ENCODE results near the gene CCDC88B.

The CCDC88B gene

GRCh38 chr11:64359712-64360445, 19.9 kb downstream of the CCDC88B start:
- H2AFZ ChIP-seq (ENCODE audit: low read depth, low read length) = peak overlapping the region; percentile 91; the same call in 1 of the 2 replicates
- no peaks in the 10 kb centered on the region for H3K27me3 ChIP-seq (ENCODE audit: low read depth, low read length)
- peaks cover 7% of the 10 kb centered on the region for H3K79me2 ChIP-seq (ENCODE audit: low read length)
- no peaks in the 10 kb centered on the region for H4K20me1 ChIP-seq (ENCODE audit: insufficient read depth, low read length)
- peak overlapping the region; percentile 98 for H3K4me2 ChIP-seq (ENCODE audit: low read length)
- H3K4me1 ChIP-seq (ENCODE audit: low read length) = peaks cover 54% of the 10 kb centered on the region
- H3K9me3 ChIP-seq (ENCODE audit: insufficient read depth, low read length) = no peaks in the 10 kb centered on the region
- no peak overlapping the region for H3K27ac ChIP-seq (ENCODE audit: low read length)
- H3K36me3 ChIP-seq (replicated peaks; ENCODE audit: low read depth, low read length) = peaks cover 28% of the 10 kb centered on the region
- peak overlapping the region; percentile 91 for H3K4me3 ChIP-seq (ENCODE audit: low read length)
- H3K9ac ChIP-seq (ENCODE audit: low read length) = peak overlapping the region; percentile 86
- no peak for TF ChIP-seq CTCF (IDR thresholded peaks at IDR 0.05; ENCODE audit: low read depth, low read length)
- TF ChIP-seq EZH2phosphoT487 (IDR thresholded peaks at IDR 0.05; ENCODE audit: low read depth) = no peak

GRCh38 chr11:64360448-64360921, 20.5 kb downstream of the CCDC88B start:
- TF ChIP-seq EZH2phosphoT487 (IDR thresholded peaks at IDR 0.05; ENCODE audit: low read depth) (no peak), CTCF (IDR thresholded peaks at IDR 0.05; ENCODE audit: low read depth, low read length) (no peak)
- no peak overlapping the region for H3K4me3 ChIP-seq (ENCODE audit: low read length)
- no peak overlapping the region for H3K27ac ChIP-seq (ENCODE audit: low read length)
- no peak overlapping the region for H2AFZ ChIP-seq (ENCODE audit: low read depth, low read length)
- H3K27me3 ChIP-seq (ENCODE audit: low read depth, low read length) = no peaks in the 10 kb centered on the region
- H3K79me2 ChIP-seq (ENCODE audit: low read length) = peaks cover 7% of the 10 kb centered on the region
- H3K9me3 ChIP-seq (ENCODE audit: insufficient read depth, low read length) = no peaks in the 10 kb centered on the region
- no peak overlapping the region; the same call in 1 of the 2 replicates for H3K9ac ChIP-seq (ENCODE audit: low read length)
- H4K20me1 ChIP-seq (ENCODE audit: insufficient read depth, low read length) = no peaks in the 10 kb centered on the region
- peaks cover 29% of the 10 kb centered on the region for H3K36me3 ChIP-seq (replicated peaks; ENCODE audit: low read depth, low read length)
- peak overlapping the region; percentile 98; the same call in 1 of the 2 replicates for H3K4me2 ChIP-seq (ENCODE audit: low read length)
- H3K4me1 ChIP-seq (ENCODE audit: low read length) = peaks cover 48% of the 10 kb centered on the region

DNA sequence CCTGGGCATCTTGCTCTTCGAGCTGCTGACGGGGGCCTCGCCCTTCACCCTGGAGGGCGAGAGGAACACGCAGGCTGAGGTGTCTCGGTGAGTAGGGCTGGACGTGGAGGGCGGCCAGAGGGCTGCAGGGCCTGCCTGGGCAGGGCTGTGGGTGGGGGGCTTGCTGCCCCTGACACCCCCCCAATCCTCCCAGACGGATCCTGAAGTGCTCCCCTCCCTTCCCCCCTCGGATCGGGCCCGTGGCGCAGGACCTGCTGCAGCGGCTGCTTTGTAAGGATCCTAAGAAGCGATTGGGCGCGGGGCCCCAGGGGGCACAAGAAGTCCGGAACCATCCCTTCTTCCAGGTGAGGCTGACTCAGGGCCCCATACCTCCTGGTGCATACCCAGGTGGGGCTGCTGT, 21.7 kb downstream of the CCDC88B start:
- H3K79me2 ChIP-seq (ENCODE audit: low read length) = peaks cover 7% of the 10 kb centered on the region
- no peak overlapping the region for H3K27ac ChIP-seq (ENCODE audit: low read length)
- H3K36me3 ChIP-seq (replicated peaks; ENCODE audit: low read depth, low read length) = peaks cover 32% of the 10 kb centered on the region
- peak overlapping the region; percentile 7; the same call in 1 of the 2 replicates for H3K4me3 ChIP-seq (ENCODE audit: low read length)
- peak overlapping the region; percentile 33; the same call in 1 of the 2 replicates for H3K4me2 ChIP-seq (ENCODE audit: low read length)
- peaks cover 48% of the 10 kb centered on the region for H3K4me1 ChIP-seq (ENCODE audit: low read length)
- no peaks in the 10 kb centered on the region for H3K27me3 ChIP-seq (ENCODE audit: low read depth, low read length)
- no peak overlapping the region for H3K9ac ChIP-seq (ENCODE audit: low read length)
- H3K9me3 ChIP-seq (ENCODE audit: insufficient read depth, low read length) = no peaks in the 10 kb centered on the region
- H2AFZ ChIP-seq (ENCODE audit: low read depth, low read length) = no peak overlapping the region
- TF ChIP-seq EZH2phosphoT487 (IDR thresholded peaks at IDR 0.05; ENCODE audit: low read depth) (no peak), CTCF (IDR thresholded peaks at IDR 0.05; ENCODE audit: low read depth, low read length) (no peak)
- no peaks in the 10 kb centered on the region for H4K20me1 ChIP-seq (ENCODE audit: insufficient read depth, low read length)

GRCh38 chr11:64362339-64362738, 22.3 kb downstream of the CCDC88B start:
- H3K4me3 ChIP-seq (ENCODE audit: low read length) = no peak overlapping the region
- no peak overlapping the region for H2AFZ ChIP-seq (ENCODE audit: low read depth, low read length)
- H3K9me3 ChIP-seq (ENCODE audit: insufficient read depth, low read length) = no peaks in the 10 kb centered on the region
- H3K79me2 ChIP-seq (ENCODE audit: low read length) = peaks cover 7% of the 10 kb centered on the region
- no peak overlapping the region for H3K9ac ChIP-seq (ENCODE audit: low read length)
- peak overlapping the region; percentile 33; the same call in 1 of the 2 replicates for H3K4me2 ChIP-seq (ENCODE audit: low read length)
- H3K36me3 ChIP-seq (replicated peaks; ENCODE audit: low read depth, low read length) = peaks cover 34% of the 10 kb centered on the region
- H3K4me1 ChIP-seq (ENCODE audit: low read length) = peaks cover 48% of the 10 kb centered on the region
- peak overlapping the region; percentile 9; the same call in 1 of the 2 replicates for H3K27ac ChIP-seq (ENCODE audit: low read length)
- no peaks in the 10 kb centered on the region for H4K20me1 ChIP-seq (ENCODE audit: insufficient read depth, low read length)
- H3K27me3 ChIP-seq (ENCODE audit: low read depth, low read length) = no peaks in the 10 kb centered on the region
- no peak for TF ChIP-seq CTCF (IDR thresholded peaks at IDR 0.05; ENCODE audit: low read depth, low read length)

Measured in OCI-LY3 (cell line).